Activated CD8-positive, alpha-beta T cell treated with anti-CD3 and anti-CD28 coated beads for 36 hours (primary cell): Measurements from ENCODE around the gene TSPAN32. TPM values are rescaled to one million over a fixed set of nuclear protein-coding genes. Genes with fewer than 3 reads are reported as not detected.

Experiments
- ATAC-seq: fragments of 200-7000 bp; cut with Tn5 transposase; one replicate; pipeline ENCODE4 v1.10.0; 2021; ENCODE audit warnings: mild to moderate bottlenecking, moderate library complexity
- CTCF ChIA-PET: fragments of 350-600 bp; sonication (Branson Sonifier 250); formaldehyde crosslinking; loops from one replicate; lab custom pipeline; 2021; ENCODE audit warnings: antibody characterized with exemption; lab: Charles Lee
- POLR2A ChIA-PET: fragments of 350-600 bp; sonication (Branson Sonifier 250); formaldehyde crosslinking; loops from one replicate; lab custom pipeline; 2021; ENCODE audit warnings: antibody characterized with exemption; lab: Charles Lee
- DNase-seq: peaks from one replicate; pipeline ENCODE4 v3.0.0-alpha.2; 2020
- H3K27ac Mint-ChIP-seq: one replicate; pipeline ENCODE4 v1.8.0; 2021; ENCODE audit warnings: mild to moderate bottlenecking, mixed read lengths
- H3K27me3 Mint-ChIP-seq: one replicate; pipeline ENCODE4 v1.8.0; 2021; ENCODE audit warnings: mixed read lengths
- H3K36me3 Mint-ChIP-seq: one replicate; pipeline ENCODE4 v1.8.0; 2021; ENCODE audit warnings: low read depth, mixed read lengths
- H3K4me1 Mint-ChIP-seq: one replicate; pipeline ENCODE4 v1.8.0; 2021; ENCODE audit warnings: low read depth, mixed read lengths
- H3K4me3 Mint-ChIP-seq: one replicate; pipeline ENCODE4 v1.8.0; 2021; ENCODE audit warnings: mild to moderate bottlenecking, moderate library complexity, mixed read lengths
- H3K9me3 Mint-ChIP-seq: one replicate; pipeline ENCODE4 v1.8.0; 2021; ENCODE audit warnings: mixed read lengths
- CTCF ChIP-seq: fragments of 200-600 bp; IDR thresholded peaks from one replicate; pipeline ENCODE4 v1.8.0; 2022; ENCODE audit warnings: antibody characterized with exemption, mild to moderate bottlenecking
- intact Hi-C: fragments of 100-400 bp; cut with micrococcal nuclease; formaldehyde crosslinking; loops from one replicate; pipeline ENCODE4 v1.10.0; 2022
- total RNA-seq, 2 experiments: library from RNA; stranded (reverse); gene quantifications; one replicate each; pipeline ENCODE4 v1.2.3, GENCODE V29; 2021

TSPAN32 gene
- total RNA-seq, 2 experiments from 2014 or later = 3.1 to 4.9 TPM

- H3K9me3 Mint-ChIP-seq = no peaks in the 10 kb centered on the region
- H3K4me1 Mint-ChIP-seq = peaks cover 7% of the 10 kb centered on the region
- ChIA-PET POLR2A (no interaction called here), CTCF (interaction anchor here (2.3 kb wide), 1 partner anchor 15 kb away, joined by 11 read pairs; no protein-coding TSS in a partner anchor)
- H3K27me3 Mint-ChIP-seq = peaks cover 3% of the 10 kb centered on the region
- ATAC-seq = no peak
- no peaks in the 10 kb centered on the region for H3K36me3 Mint-ChIP-seq
- intact Hi-C loops = no loop called here
- no peak overlapping the region for H3K4me3 Mint-ChIP-seq
- DNase-seq = no peak
- no peak overlapping the region for H3K27ac Mint-ChIP-seq
- no peak for TF ChIP-seq CTCF
Measured at GRCh38 chr11:2319791-2320472, 18.1 kb downstream of the TSPAN32 start.

- peaks cover 3% of the 10 kb centered on the region for H3K27me3 Mint-ChIP-seq
- H3K36me3 Mint-ChIP-seq = no peaks in the 10 kb centered on the region
- no peak for TF ChIP-seq CTCF
- DNase-seq (no peak), ATAC-seq (no peak)
- CTCF ChIA-PET = interaction anchor here (2.3 kb wide), 1 partner anchor 16 kb away, joined by 11 read pairs; no protein-coding TSS in a partner anchor
- peaks cover 7% of the 10 kb centered on the region for H3K4me1 Mint-ChIP-seq
- intact Hi-C loops = no loop called here
- H3K27ac Mint-ChIP-seq = no peak overlapping the region
- no peaks in the 10 kb centered on the region for H3K9me3 Mint-ChIP-seq
- POLR2A ChIA-PET = no interaction called here
- H3K4me3 Mint-ChIP-seq = no peak overlapping the region
Measured at GRCh38 chr11:2320568-2321310, 18.9 kb downstream of the TSPAN32 start.

- no peaks in the 10 kb centered on the region for H3K36me3 Mint-ChIP-seq
- H3K27ac Mint-ChIP-seq = no peak overlapping the region
- intact Hi-C loops = no loop called here
- TF ChIP-seq CTCF = no peak
- DNase-seq = no peak
- H3K4me3 Mint-ChIP-seq = no peak overlapping the region
- CTCF ChIA-PET = interaction anchor here (2.0 to 2.3 kb wide), 2 partner anchors 16 to 100 kb away, joined by 7 to 11 read pairs; no protein-coding TSS in a partner anchor
- POLR2A ChIA-PET = no interaction called here
- H3K27me3 Mint-ChIP-seq = peaks cover 5% of the 10 kb centered on the region
- no peaks in the 10 kb centered on the region for H3K9me3 Mint-ChIP-seq
- no peak for ATAC-seq
- peaks cover 7% of the 10 kb centered on the region for H3K4me1 Mint-ChIP-seq
Measured at GRCh38 chr11:2321311-2321683, 19.5 kb downstream of the TSPAN32 start.

GRCh38 chr11:2325123-2325522 lies 23.3 kb downstream of the TSPAN32 start:
- H3K4me1 Mint-ChIP-seq = no peaks in the 10 kb centered on the region
- peaks cover 5% of the 10 kb centered on the region for H3K27me3 Mint-ChIP-seq
- no peak for DNase-seq
- H3K4me3 Mint-ChIP-seq = no peak overlapping the region
- no peaks in the 10 kb centered on the region for H3K36me3 Mint-ChIP-seq
- POLR2A ChIA-PET = no interaction called here
- no peak for ATAC-seq
- no peak for TF ChIP-seq CTCF
- CTCF ChIA-PET = interaction anchor here (1.5 to 1.8 kb wide), 2 partner anchors 19 to 95 kb away, joined by 6 to 8 read pairs; no protein-coding TSS in a partner anchor
- H3K9me3 Mint-ChIP-seq = no peaks in the 10 kb centered on the region
- no peak overlapping the region for H3K27ac Mint-ChIP-seq
- intact Hi-C loops = no loop called here

- ChIA-PET CTCF (interaction anchor here (1.5 to 1.8 kb wide), 2 partner anchors 20 to 95 kb away, joined by 6 to 8 read pairs; no protein-coding TSS in a partner anchor), POLR2A (no interaction called here)
- no peaks in the 10 kb centered on the region for H3K4me1 Mint-ChIP-seq
Measured at GRCh38 chr11:2325719-2326118, 23.9 kb downstream of the TSPAN32 start.

More at GRCh38 chr11:2325719-2326118, 23.9 kb downstream of the TSPAN32 start:
- peak overlapping the region; percentile 32 for H3K27ac Mint-ChIP-seq
- no peaks in the 10 kb centered on the region for H3K9me3 Mint-ChIP-seq
- ATAC-seq = no peak
- H3K4me3 Mint-ChIP-seq = no peak overlapping the region
- H3K27me3 Mint-ChIP-seq = peaks cover 5% of the 10 kb centered on the region
- H3K36me3 Mint-ChIP-seq = no peaks in the 10 kb centered on the region
- TF ChIP-seq CTCF = no peak
- DNase-seq = no peak
- intact Hi-C loops = no loop called here
